Panc1 (cell line): ENCODE data around the gene ITGA2B. TPM values are rescaled to one million over a fixed set of nuclear protein-coding genes. Genes with fewer than 3 reads are reported as not detected.
"Not testable (repeated sequence)": the region's sequence is repeated elsewhere in the genome, so short reads cannot be mapped to it uniquely, and the experiment has no call there.

Experiments
- ATAC-seq: fragments of 200-7000 bp; cut with Tn5 transposase; 2 replicates; pipeline ENCODE4 v1.9.1; 2020; ENCODE audit warnings: mild to moderate bottlenecking, moderate library complexity
- BruUV-seq: library from RNA; stranded (reverse); fragments of 400-500 nt; replicated peaks from 2 replicates; lab custom pipeline; 2021; lab: Mats Ljungman, UMichigan
- CTCF ChIA-PET: fragments of 300-600 bp; sonication (Branson Sonifier 250); formaldehyde crosslinking; loops from one replicate; lab custom pipeline; 2022; ENCODE audit warnings: antibody characterized with exemption; lab: Charles Lee
- POLR2A ChIA-PET: fragments of 300-600 bp; sonication (Branson Sonifier 250); formaldehyde crosslinking; loops from one replicate; lab custom pipeline; 2022; ENCODE audit warnings: antibody characterized with exemption; lab: Charles Lee
- DNase-seq: peaks from one replicate; pipeline ENCODE4 v3.0.0-alpha.2; 2010; ENCODE audit warnings: low read depth, low spot score
- H3K27ac ChIP-seq: 2 replicates; pipeline ENCODE4 v1.5.1; 2011; ENCODE audit warnings: mild to moderate bottlenecking, low read length, inconsistent platforms
- H3K27me3 ChIP-seq: fragments of 200-500 bp; sonication (Bioruptor generic); 2 replicates; pipeline ENCODE4 v1.6.0; 2014; ENCODE audit warnings: low read length, inconsistent platforms; ENCODE audit not compliant: control insufficient read depth, insufficient read depth
- H3K36me3 ChIP-seq: fragments of 200-500 bp; sonication (Bioruptor generic); 2 replicates; pipeline ENCODE4 v1.5.1; 2014; ENCODE audit warnings: inconsistent platforms, mild to moderate bottlenecking, low read length, moderate library complexity; ENCODE audit not compliant: control insufficient read depth, insufficient read depth
- H3K4me1 ChIP-seq: 2 replicates; pipeline ENCODE4 v1.5.1; 2011; ENCODE audit warnings: inconsistent platforms, mild to moderate bottlenecking, low read length, moderate library complexity; ENCODE audit not compliant: control insufficient read depth, insufficient read depth
- H3K4me3 ChIP-seq, 2 experiments: 2 replicates each; pipeline ENCODE4 v1.5.1; 2011 to 2012; ENCODE audit warnings: low read depth in 2 of 2, low read length in 2 of 2, mild to moderate bottlenecking in 2 of 2, inconsistent platforms in 1 of 2, moderate library complexity in 1 of 2
- H3K9me3 ChIP-seq: fragments of 200-500 bp; sonication (Bioruptor generic); 2 replicates; pipeline ENCODE4 v1.5.1; 2014; ENCODE audit warnings: low read depth, mild to moderate bottlenecking, inconsistent platforms, low read length, moderate library complexity; ENCODE audit not compliant: control insufficient read depth, insufficient read depth
- CTCF ChIP-seq: fragments of 450-650 bp; IDR thresholded peaks from 2 replicates; pipeline ENCODE4 v1.5.1; 2017; ENCODE audit warnings: mild to moderate bottlenecking
- POLR2AphosphoS5 ChIP-seq: IDR thresholded peaks from 2 replicates; pipeline ENCODE4 v1.6.1; 2012; ENCODE audit warnings: mild to moderate bottlenecking, low read depth, low read length, moderate library complexity
- REST ChIP-seq, 2 experiments: IDR thresholded peaks; 2 replicates each; pipeline ENCODE4 v1.6.1; 2011 to 2012; ENCODE audit warnings: low read depth in 2 of 2, control low read depth in 1 of 2, low read length in 1 of 2, mild to moderate bottlenecking in 1 of 2, moderate library complexity in 1 of 2; ENCODE audit not compliant: insufficient read depth in 1 of 2
- SIN3A ChIP-seq: IDR thresholded peaks from 2 replicates; pipeline ENCODE4 v1.6.1; 2012; ENCODE audit warnings: low read depth, mild to moderate bottlenecking, low read length, moderate library complexity, borderline replicate concordance; ENCODE audit not compliant: insufficient read depth
- TCF7L2 ChIP-seq: IDR thresholded peaks from 2 replicates; pipeline ENCODE4 v1.6.1; 2011; ENCODE audit warnings: mild to moderate bottlenecking, low read depth, low read length, inconsistent platforms
- in situ Hi-C: cut with HindIII; loops from 2 replicates; pipeline ENCODE4 v1.10.0; 2016; ENCODE audit warnings: low sequenced_read_pairs, low pct_unique_long_range_greater_than_20kb
- intact Hi-C: fragments of 100-400 bp; cut with micrococcal nuclease; formaldehyde crosslinking; loops from one replicate; pipeline ENCODE4 v1.10.0; 2022; ENCODE audit not compliant: unreplicated experiment
- total RNA-seq: library from RNA; stranded (reverse); gene quantifications from one replicate; pipeline ENCODE4 v1.2.1, GENCODE V29; 2021; ENCODE audit not compliant: unreplicated experiment

ITGA2B gene
- total RNA-seq, 1 experiment from 2014 or later, result 2.4 TPM

GRCh38 chr17:44368391-44369243, 20.8 kb downstream of the ITGA2B start:
- H3K9me3 ChIP-seq, intact Hi-C loops, H3K36me3 ChIP-seq, DNase-seq, H3K27me3 ChIP-seq, BruUV-seq, H3K4me1 ChIP-seq, ATAC-seq, H3K27ac ChIP-seq, H3K4me3 ChIP-seq, in situ Hi-C loops: not testable (repeated sequence)
- CTCF ChIA-PET, result interaction anchor here (0.6 kb wide), 1 partner anchor 282 kb away, joined by 4 read pairs; no protein-coding TSS in a partner anchor
- POLR2A ChIA-PET, result interaction anchor here (0.5 kb wide), 1 partner anchor 10 kb away, joined by 6 read pairs; no protein-coding TSS in a partner anchor

GRCh38 chr17:44367231-44367979, 22.0 kb downstream of the ITGA2B start:
- ATAC-seq (no peak), DNase-seq (no peak)
- in situ Hi-C loops (no loop called here), intact Hi-C loops (no loop called here)
- H3K9me3 ChIP-seq, result no peaks in the 10 kb centered on the region
- no peaks in the 10 kb centered on the region for H3K36me3 ChIP-seq
- BruUV-seq, result no TSS peak
- no peak overlapping the region for H3K27ac ChIP-seq
- no peaks in the 10 kb centered on the region for H3K4me1 ChIP-seq
- H3K27me3 ChIP-seq, result no peaks in the 10 kb centered on the region
- POLR2A ChIA-PET, result no interaction called here
- CTCF ChIA-PET, result interaction anchor here (0.6 to 0.7 kb wide), 3 partner anchors 20 to 283 kb away, joined by 3 to 4 read pairs (median 3); no protein-coding TSS in a partner anchor
- TF ChIP-seq CTCF (no peak), POLR2AphosphoS5 (no peak), SIN3A (no peak), TCF7L2 (no peak), REST (IDR thresholded peaks at IDR 0.05; ENCODE audit: insufficient read depth in 1 of 2, low read depth in 2 of 2, low read length in 1 of 2) (no peak)
- H3K4me3 ChIP-seq, result no peak overlapping the region

- in situ Hi-C loops, CTCF ChIA-PET, DNase-seq, H3K27ac ChIP-seq, H3K27me3 ChIP-seq, intact Hi-C loops, H3K4me1 ChIP-seq, H3K4me3 ChIP-seq, BruUV-seq, H3K36me3 ChIP-seq, ATAC-seq, H3K9me3 ChIP-seq: not testable (repeated sequence)
- POLR2A ChIA-PET, result interaction anchor here (0.6 kb wide), 1 partner anchor 66 kb away, joined by 6 read pairs; no protein-coding TSS in a partner anchor
Measured at GRCh38 chr17:44365051-44365450, 24.4 kb downstream of the ITGA2B start.
